ENCODE data around the gene YIF1B.

The YIF1B gene

GRCh38 chr19:38303517-38304351 lies 12.0 kb downstream of the YIF1B start, which contains the start of gene C19orf33:
Gene C19orf33, plus strand, starts transcription at chr19:38304251. Its CDS starts 11 bp downstream, at chr19:38304262.
- DNase-seq = no peak

- DNase-seq = no peak
Measured at GRCh38 chr19:38298821-38299680, 16.7 kb downstream of the YIF1B start.

GRCh38 chr19:38294090-38294489 lies 21.7 kb downstream of the YIF1B start:
- no peak for DNase-seq

GRCh38 chr19:38293281-38293680 lies 22.5 kb downstream of the YIF1B start:
- no peak for DNase-seq

GRCh38 chr19:38291855-38292254 lies 23.9 kb downstream of the YIF1B start:
- DNase-seq = no peak

- no peak for DNase-seq
Measured at GRCh38 chr19:38290631-38291147, 25.1 kb downstream of the YIF1B start.

- DNase-seq = no peak
Measured at GRCh38 chr19:38289955-38290354, 25.8 kb downstream of the YIF1B start.

- no peak for DNase-seq
Measured at GRCh38 chr19:38288123-38288855, 27.5 kb downstream of the YIF1B start.

- no peak for DNase-seq
Measured at GRCh38 chr19:38287604-38288003, 28.1 kb downstream of the YIF1B start.

- no peak for DNase-seq
Measured at GRCh38 chr19:38285567-38285966, 30.2 kb downstream of the YIF1B start.

- no peak for DNase-seq
Measured at GRCh38 chr19:38284422-38284821, 31.3 kb downstream of the YIF1B start.

GRCh38 chr19:38283271-38283670 lies 32.5 kb downstream of the YIF1B start:
- no peak for DNase-seq

- no peak for DNase-seq
Measured at GRCh38 chr19:38281811-38282566, 33.8 kb downstream of the YIF1B start.

GRCh38 chr19:38280030-38280921 lies 35.5 kb downstream of the YIF1B start:
- DNase-seq = no peak

- no peak for DNase-seq
Measured at GRCh38 chr19:38278751-38279150, 37.0 kb downstream of the YIF1B start.

GRCh38 chr19:38277969-38278680 lies 37.6 kb downstream of the YIF1B start:
- no peak for DNase-seq

- no peak for DNase-seq
Measured at GRCh38 chr19:38277549-38277948, 38.2 kb downstream of the YIF1B start.

- no peak for DNase-seq
Measured at GRCh38 chr19:38276942-38277517, 38.7 kb downstream of the YIF1B start.

GRCh38 chr19:38274739-38275138 lies 41.0 kb downstream of the YIF1B start:
- no peak for DNase-seq

GRCh38 chr19:38273499-38273898 lies 42.2 kb downstream of the YIF1B start:
- no peak for DNase-seq
